IMR-90 (cell line): ENCODE data around the gene OPTN. TPM values are rescaled to one million over a fixed set of nuclear protein-coding genes. Genes with fewer than 3 reads are reported as not detected.

Experiments
- ATAC-seq: fragments of 200-7000 bp; cut with Tn5 transposase; 2 replicates; pipeline ENCODE4 v1.9.1; 2020; ENCODE audit warnings: low read depth, mild to moderate bottlenecking, moderate library complexity
- BruUV-seq: library from RNA; stranded (reverse); fragments of 400-500 nt; replicated peaks from 2 replicates; lab custom pipeline; 2021; lab: Mats Ljungman, UMichigan
- CTCF ChIA-PET: fragments of 300-600 bp; formaldehyde crosslinking; extraction: SDS; loops from one replicate; lab custom pipeline; 2021; ENCODE audit warnings: antibody characterized with exemption; lab: Yijun Ruan, JAX
- POLR2A ChIA-PET: fragments of 300-600 bp; sonication (Branson Sonifier 250); formaldehyde crosslinking; loops from one replicate; lab custom pipeline; 2022; ENCODE audit warnings: antibody characterized with exemption; ENCODE audit not compliant: unreplicated experiment; lab: Charles Lee
- DNase-seq: peaks from one replicate; pipeline ENCODE4 v3.0.0; 2013
- H2AFZ ChIP-seq: replicated peaks from 2 replicates; pipeline ENCODE3; 2013; ENCODE audit warnings: low read length, mild to moderate bottlenecking; ENCODE audit not compliant: poor library complexity
- H2AK5ac ChIP-seq: 2 replicates; pipeline ENCODE4 v1.6.1; 2013; ENCODE audit warnings: low read depth, low read length, inconsistent platforms
- H2AK9ac ChIP-seq: replicated peaks from 2 replicates; pipeline ENCODE3; 2013; ENCODE audit warnings: mild to moderate bottlenecking, low read depth, low read length, moderate library complexity; ENCODE audit not compliant: poor library complexity
- H2BK120ac ChIP-seq: 2 replicates; pipeline ENCODE4 v1.6.1; 2013; ENCODE audit warnings: low read depth, low read length, inconsistent platforms
- H2BK15ac ChIP-seq: 3 replicates; pipeline ENCODE4 v1.6.1; 2013; ENCODE audit warnings: low read depth, low read length, inconsistent platforms
- H2BK20ac ChIP-seq: 2 replicates; pipeline ENCODE4 v1.6.1; 2013; ENCODE audit warnings: low read depth, mild to moderate bottlenecking, inconsistent platforms, low read length, moderate library complexity
- H2BK5ac ChIP-seq: 2 replicates; pipeline ENCODE4 v1.6.1; 2013; ENCODE audit warnings: mild to moderate bottlenecking, low read depth, low read length, inconsistent platforms; ENCODE audit not compliant: poor library complexity, severe bottlenecking
- H3K14ac ChIP-seq: replicated peaks from 2 replicates; pipeline ENCODE4 v1.6.1; 2013; ENCODE audit warnings: low read depth, low read length, inconsistent platforms
- H3K18ac ChIP-seq: 2 replicates; pipeline ENCODE4 v1.6.1; 2013; ENCODE audit warnings: low read depth, low read length, control low read depth
- H3K23ac ChIP-seq: 2 replicates; pipeline ENCODE4 v1.6.1; 2013; ENCODE audit warnings: low read depth, low read length, inconsistent platforms
- H3K27ac ChIP-seq: 2 replicates; pipeline ENCODE4 v1.5.1; 2013; ENCODE audit warnings: mild to moderate bottlenecking, control low read depth, low read length; ENCODE audit not compliant: insufficient read depth
- H3K27me3 ChIP-seq: 2 replicates; pipeline ENCODE4 v1.6.1; 2013; ENCODE audit warnings: low read length; ENCODE audit not compliant: control insufficient read depth, insufficient read depth
- H3K36me3 ChIP-seq: 2 replicates; pipeline ENCODE4 v1.6.1; 2013; ENCODE audit warnings: low read length, mixed read lengths; ENCODE audit not compliant: control insufficient read depth, insufficient read depth
- H3K4ac ChIP-seq: 2 replicates; pipeline ENCODE4 v1.6.1; 2013; ENCODE audit warnings: low read depth, low read length, inconsistent platforms
- H3K4me1 ChIP-seq: 2 replicates; pipeline ENCODE4 v1.6.1; 2013; ENCODE audit warnings: low read length, mixed read lengths; ENCODE audit not compliant: control insufficient read depth, insufficient read depth
- H3K4me2 ChIP-seq: 2 replicates; pipeline ENCODE4 v1.6.1; 2013; ENCODE audit warnings: low read depth, mild to moderate bottlenecking, control low read depth, low read length, moderate library complexity
- H3K4me3 ChIP-seq: 2 replicates; pipeline ENCODE4 v1.5.1; 2013; ENCODE audit warnings: low read depth, mild to moderate bottlenecking, control low read depth, low read length, moderate library complexity; ENCODE audit not compliant: insufficient read depth
- H3K56ac ChIP-seq: 2 replicates; pipeline ENCODE4 v1.6.1; 2013; ENCODE audit warnings: low read length, inconsistent platforms; ENCODE audit not compliant: insufficient read depth; ENCODE audit errors: extremely low read depth
- H3K79me1 ChIP-seq, 2 experiments: 2 replicates each; pipeline ENCODE4 v1.6.1; 2013; ENCODE audit warnings: low read length in 2 of 2, inconsistent platforms in 1 of 2, low read depth in 1 of 2
- H3K9ac ChIP-seq: 2 replicates; pipeline ENCODE4 v1.6.1; 2013; ENCODE audit warnings: low read depth, low read length, control low read depth
- H3K9me1 ChIP-seq: 2 replicates; pipeline ENCODE4 v1.6.1; 2013; ENCODE audit warnings: low read length, inconsistent platforms; ENCODE audit not compliant: insufficient read depth
- H3K9me3 ChIP-seq: 2 replicates; pipeline ENCODE4 v1.6.1; 2013; ENCODE audit warnings: low read length; ENCODE audit not compliant: control insufficient read depth, insufficient read depth
- H4K20me1 ChIP-seq: 2 replicates; pipeline ENCODE4 v1.6.1; 2013; ENCODE audit warnings: low read length, inconsistent platforms; ENCODE audit not compliant: insufficient read depth
- H4K5ac ChIP-seq: 2 replicates; pipeline ENCODE4 v1.6.1; 2013; ENCODE audit warnings: mild to moderate bottlenecking, low read depth, low read length, control low read depth
- H4K8ac ChIP-seq, 2 experiments: 2 replicates each; pipeline ENCODE4 v1.6.1; 2013; ENCODE audit warnings: low read depth in 2 of 2, low read length in 2 of 2, control low read depth in 1 of 2, inconsistent platforms in 1 of 2
- H4K91ac ChIP-seq: 2 replicates; pipeline ENCODE4 v1.6.1; 2013; ENCODE audit warnings: low read depth, low read length, inconsistent platforms; ENCODE audit not compliant: insufficient read depth
- BHLHE40 ChIP-seq: fragments of 150-350 bp; IDR thresholded peaks from 2 replicates; pipeline ENCODE4 v1.6.1; 2016; ENCODE audit warnings: mild to moderate bottlenecking, low read depth, low read length
- CEBPB ChIP-seq: IDR thresholded peaks from 2 replicates; pipeline ENCODE4 v1.6.1; 2012; ENCODE audit warnings: low read depth, low read length, improper control_type of control experiment
- CHD1 ChIP-seq: IDR thresholded peaks from 2 replicates; pipeline ENCODE4 v1.6.1; 2012; ENCODE audit warnings: low read depth, low read length, improper control_type of control experiment
- CTCF ChIP-seq: conservative IDR thresholded peaks from 2 replicates; pipeline ENCODE4 v1.5.1; 2012; ENCODE audit warnings: mild to moderate bottlenecking, low read depth, low read length, improper control_type of control experiment
- FOS ChIP-seq: fragments of 150-350 bp; IDR thresholded peaks from 2 replicates; pipeline ENCODE4 v1.6.1; 2016; ENCODE audit warnings: low read depth, low read length
- MAFK ChIP-seq: IDR thresholded peaks from 2 replicates; pipeline ENCODE4 v1.6.1; 2012; ENCODE audit warnings: low read depth, low read length, improper control_type of control experiment
- MAZ ChIP-seq: IDR thresholded peaks from 2 replicates; pipeline ENCODE4 v1.6.1; 2012; ENCODE audit warnings: low read depth, mild to moderate bottlenecking, low read length, improper control_type of control experiment, moderate library complexity, borderline replicate concordance
- MXI1 ChIP-seq: IDR thresholded peaks from 2 replicates; pipeline ENCODE4 v1.6.1; 2012; ENCODE audit warnings: low read depth, mild to moderate bottlenecking, low read length, moderate library complexity, borderline replicate concordance
- NFE2L2 ChIP-seq: fragments of 150-350 bp; IDR thresholded peaks from 2 replicates; pipeline ENCODE4 v1.6.1; 2016; ENCODE audit warnings: low read depth, mild to moderate bottlenecking, low read length
- POLR2A ChIP-seq: IDR thresholded peaks from 2 replicates; pipeline ENCODE4 v1.6.1; 2012; ENCODE audit warnings: mild to moderate bottlenecking, low read depth, low read length
- RAD21 ChIP-seq: IDR thresholded peaks from 2 replicates; pipeline ENCODE4 v1.6.1; 2012; ENCODE audit warnings: low read length, improper control_type of control experiment
- RCOR1 ChIP-seq: IDR thresholded peaks from 2 replicates; pipeline ENCODE4 v1.6.1; 2012; ENCODE audit warnings: mild to moderate bottlenecking, low read length, improper control_type of control experiment; ENCODE audit not compliant: insufficient replicate concordance
- SMC3 ChIP-seq: fragments of 150-350 bp; IDR thresholded peaks from 2 replicates; pipeline ENCODE4 v1.6.1; 2016; ENCODE audit warnings: low read depth, mild to moderate bottlenecking, antibody characterized with exemption, low read length, moderate library complexity
- WGBS, 2 experiments: methylation state at CpG; one replicate each; pipeline versions ENCODE4 v1.1.5 to v1.1.7; 2013; ENCODE audit warnings: missing lambda C conversion rate in 2 of 2; ENCODE audit not compliant: insufficient read length in 1 of 2; ENCODE audit errors: extremely low coverage in 2 of 2; 5-methylcytosine and 5-hydroxymethylcytosine counted together
- dilution Hi-C: fragments of 300-500 bp; cut with HindIII; formaldehyde crosslinking; loops from one replicate; pipeline ENCODE4 v1.14.3; 2018; ENCODE audit warnings: low sequenced_read_pairs; ENCODE audit not compliant: unreplicated experiment
- in situ Hi-C: fragments of 300-500 bp; cut with MboI; formaldehyde crosslinking; loops from 3 replicates; pipeline ENCODE4 v1.14.3; 2019; ENCODE audit warnings: low sequenced_read_pairs, inconsistent platforms, mixed read lengths
- intact Hi-C: fragments of 100-400 bp; cut with micrococcal nuclease; formaldehyde crosslinking; loops from 2 replicates; pipeline ENCODE4 v1.10.0; 2022
- polyA plus RNA-seq, 3 experiments: library from polyadenylated mRNA; depleted of rRNA; stranded (reverse); fragments of >200 nt; gene quantifications; 2 replicates each; pipeline ENCODE4 v1.2.3, GENCODE V29; 2012; ENCODE audit warnings: low replicate concordance in 1 of 3
- total RNA-seq: library from RNA; depleted of rRNA; stranded (reverse); fragments of >200 nt; gene quantifications from 2 replicates; pipeline ENCODE4 v1.2.3, GENCODE V29; 2012
- TF ChIP-seq, protein P1 (sequence below): fragments of 150-350 bp; IDR thresholded peaks from 2 replicates; pipeline ENCODE4 v1.6.1; 2016; ENCODE audit warnings: low read depth, mild to moderate bottlenecking, low read length, moderate library complexity, borderline replicate concordance
- TF ChIP-seq, protein P2 (sequence below): fragments of 150-350 bp; IDR thresholded peaks from 2 replicates; pipeline ENCODE4 v1.6.1; 2017; ENCODE audit warnings: mild to moderate bottlenecking, antibody characterized with exemption, low read length, low read depth

OPTN gene
- total and polyA plus RNA-seq, 2 of the 4 experiments (the other 2 are of a cell fraction): 34.8 to 41.4 TPM

DNA sequence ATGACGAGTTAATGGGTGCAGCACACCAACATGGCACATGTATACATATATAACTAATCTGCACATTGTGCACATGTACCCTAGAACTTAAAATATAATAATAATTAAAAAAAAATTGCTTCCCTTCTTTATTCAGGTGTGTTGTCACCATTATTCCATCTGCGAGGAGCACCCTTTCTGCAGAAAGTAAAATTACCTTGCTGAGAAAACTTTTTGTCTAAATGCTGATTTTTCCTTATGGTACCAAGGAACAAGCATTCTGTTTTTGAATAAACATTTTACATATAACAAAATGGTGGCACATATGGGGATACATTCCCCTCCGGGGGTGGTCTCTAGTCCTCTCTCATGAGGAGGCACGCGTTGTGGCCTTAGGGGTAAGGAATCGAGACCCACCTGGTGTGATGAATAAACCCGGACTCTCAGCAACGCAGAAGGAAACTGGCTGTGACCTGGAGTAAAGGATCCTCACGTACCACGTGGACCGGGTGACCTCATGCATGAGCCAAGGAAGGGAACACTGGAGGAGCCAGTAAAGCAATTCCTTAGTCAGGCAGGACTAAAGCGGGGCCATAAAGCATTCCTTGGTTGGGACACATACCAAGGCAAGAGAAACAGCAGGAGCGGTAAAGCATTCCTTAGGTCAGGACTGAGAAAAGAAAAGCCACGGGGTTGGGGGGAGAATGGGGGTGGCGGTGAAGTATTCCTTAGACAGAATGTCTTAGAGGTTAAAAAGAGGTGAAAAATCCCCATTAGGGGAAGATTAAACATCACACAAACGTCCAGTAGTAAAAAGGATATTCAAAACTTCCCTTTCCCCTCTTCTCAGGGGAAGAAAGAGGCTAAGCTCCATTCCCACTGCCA is 20.8 kb upstream of the OPTN start:
- Histone ChIP-seq H3K56ac (no peak overlapping the region), H3K9me3 (peaks cover 35% of the 10 kb centered on the region), H4K5ac (no peak overlapping the region), H3K4ac (no peak overlapping the region), H2BK120ac (no peak overlapping the region), H4K91ac (no peak overlapping the region), H2BK15ac (no peak overlapping the region), H2AFZ (no peak overlapping the region), H3K4me1 (no peaks in the 10 kb centered on the region), H3K9me1 (no peaks in the 10 kb centered on the region), H3K4me3 (no peak overlapping the region), H3K79me1 (no peaks in the 10 kb centered on the region), H2AK9ac (no peak overlapping the region), H2BK20ac (no peak overlapping the region), H3K14ac (no peak overlapping the region), H3K18ac (no peak overlapping the region), H3K9ac (no peak overlapping the region), H3K36me3 (no peaks in the 10 kb centered on the region), H3K4me2 (no peak overlapping the region), H4K8ac (no peak overlapping the region), H4K20me1 (no peaks in the 10 kb centered on the region), H3K27ac (no peak overlapping the region), H2BK5ac (no peak overlapping the region), H2AK5ac (no peak overlapping the region), H3K23ac (no peak overlapping the region), H3K27me3 (0 out of 2 replicates have a peak, but pooled peaks cover 2% of the 10 kb centered on the region)
- no TSS peak for BruUV-seq
- no peak for ATAC-seq
- ChIA-PET CTCF (no interaction called here), POLR2A (no interaction called here)
- 90% methylated on average over 3 of the region's 16 CpGs; no CpG with 5 or more reads in 1 of the 2 experiments for WGBS, 2 experiments
- intact Hi-C loops (loop anchor here (5.0 kb wide), 1 partner anchor 882 kb away; the partner anchor contains the start of genes CDC123 and NUDT5), dilution Hi-C loops (no loop called here), in situ Hi-C loops (no loop called here)
- no peak for DNase-seq
- no peak for TF ChIP-seq RCOR1
- TF ChIP-seq BHLHE40: no peak
- TF ChIP-seq MAFK: no peak
- TF ChIP-seq, protein P1, sequence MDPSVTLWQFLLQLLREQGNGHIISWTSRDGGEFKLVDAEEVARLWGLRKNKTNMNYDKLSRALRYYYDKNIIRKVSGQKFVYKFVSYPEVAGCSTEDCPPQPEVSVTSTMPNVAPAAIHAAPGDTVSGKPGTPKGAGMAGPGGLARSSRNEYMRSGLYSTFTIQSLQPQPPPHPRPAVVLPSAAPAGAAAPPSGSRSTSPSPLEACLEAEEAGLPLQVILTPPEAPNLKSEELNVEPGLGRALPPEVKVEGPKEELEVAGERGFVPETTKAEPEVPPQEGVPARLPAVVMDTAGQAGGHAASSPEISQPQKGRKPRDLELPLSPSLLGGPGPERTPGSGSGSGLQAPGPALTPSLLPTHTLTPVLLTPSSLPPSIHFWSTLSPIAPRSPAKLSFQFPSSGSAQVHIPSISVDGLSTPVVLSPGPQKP: no peak
- no peak for TF ChIP-seq NFE2L2
- no peak for TF ChIP-seq MXI1
- TF ChIP-seq SMC3: no peak
- no peak for TF ChIP-seq RAD21
- TF ChIP-seq, protein P2, sequence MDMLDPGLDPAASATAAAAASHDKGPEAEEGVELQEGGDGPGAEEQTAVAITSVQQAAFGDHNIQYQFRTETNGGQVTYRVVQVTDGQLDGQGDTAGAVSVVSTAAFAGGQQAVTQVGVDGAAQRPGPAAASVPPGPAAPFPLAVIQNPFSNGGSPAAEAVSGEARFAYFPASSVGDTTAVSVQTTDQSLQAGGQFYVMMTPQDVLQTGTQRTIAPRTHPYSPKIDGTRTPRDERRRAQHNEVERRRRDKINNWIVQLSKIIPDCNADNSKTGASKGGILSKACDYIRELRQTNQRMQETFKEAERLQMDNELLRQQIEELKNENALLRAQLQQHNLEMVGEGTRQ: no peak
- TF ChIP-seq CEBPB: no peak
- TF ChIP-seq MAZ: no peak
- TF ChIP-seq POLR2A: no peak
- TF ChIP-seq FOS: no peak
- no peak for TF ChIP-seq CTCF
- no peak for TF ChIP-seq CHD1
